ENCODE measurements around the gene NAB1.
A peak's percentile ranks its signal among the peaks of the same experiment; 100 is the strongest.

Gene NAB1

DNA sequence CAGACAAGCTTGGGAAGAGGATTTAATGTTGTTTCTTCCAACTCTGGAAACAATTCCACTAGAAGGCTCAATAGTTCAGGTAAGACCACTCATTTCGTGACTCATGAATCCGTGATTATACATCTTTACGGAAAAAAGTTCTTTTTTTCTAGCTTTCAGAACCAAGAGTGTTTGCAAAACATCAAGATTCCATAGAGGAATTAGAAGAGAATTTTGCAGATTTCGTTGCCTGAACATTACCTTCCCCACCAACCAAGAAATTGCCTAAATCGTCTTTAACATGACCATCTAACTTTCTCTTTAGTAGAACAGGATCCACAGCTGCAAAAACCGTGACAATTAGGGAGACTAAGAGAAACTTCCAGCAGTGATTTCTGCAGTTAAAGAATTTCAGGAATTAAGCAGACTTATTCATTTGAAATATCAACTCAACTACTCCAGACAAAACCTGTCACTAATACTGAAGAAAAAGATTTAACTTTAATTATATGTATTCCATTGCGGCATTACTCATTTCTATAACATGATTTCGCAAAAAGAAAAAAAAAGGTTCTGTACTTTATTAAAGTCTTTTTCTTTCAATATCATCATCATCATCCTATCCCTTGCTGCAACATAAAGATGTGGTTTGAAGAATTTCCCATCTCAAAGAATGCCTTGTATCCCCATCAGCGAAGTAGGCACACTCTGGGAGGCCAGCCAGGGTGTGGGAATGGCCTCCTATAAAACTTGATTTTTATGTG is 1.9 kb upstream of the NAB1 start:
- TF ChIP-seq, protein P1, sequence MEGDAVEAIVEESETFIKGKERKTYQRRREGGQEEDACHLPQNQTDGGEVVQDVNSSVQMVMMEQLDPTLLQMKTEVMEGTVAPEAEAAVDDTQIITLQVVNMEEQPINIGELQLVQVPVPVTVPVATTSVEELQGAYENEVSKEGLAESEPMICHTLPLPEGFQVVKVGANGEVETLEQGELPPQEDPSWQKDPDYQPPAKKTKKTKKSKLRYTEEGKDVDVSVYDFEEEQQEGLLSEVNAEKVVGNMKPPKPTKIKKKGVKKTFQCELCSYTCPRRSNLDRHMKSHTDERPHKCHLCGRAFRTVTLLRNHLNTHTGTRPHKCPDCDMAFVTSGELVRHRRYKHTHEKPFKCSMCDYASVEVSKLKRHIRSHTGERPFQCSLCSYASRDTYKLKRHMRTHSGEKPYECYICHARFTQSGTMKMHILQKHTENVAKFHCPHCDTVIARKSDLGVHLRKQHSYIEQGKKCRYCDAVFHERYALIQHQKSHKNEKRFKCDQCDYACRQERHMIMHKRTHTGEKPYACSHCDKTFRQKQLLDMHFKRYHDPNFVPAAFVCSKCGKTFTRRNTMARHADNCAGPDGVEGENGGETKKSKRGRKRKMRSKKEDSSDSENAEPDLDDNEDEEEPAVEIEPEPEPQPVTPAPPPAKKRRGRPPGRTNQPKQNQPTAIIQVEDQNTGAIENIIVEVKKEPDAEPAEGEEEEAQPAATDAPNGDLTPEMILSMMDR (IDR thresholded peaks at IDR 0.05) = no peak
- DNase-seq (ENCODE audit: low spot score) = no peak
- peak overlapping the region; percentile 8 to 74 for H3K27ac ChIP-seq
- peak overlapping the region; percentile 99 for H3K4me3 ChIP-seq

DNA sequence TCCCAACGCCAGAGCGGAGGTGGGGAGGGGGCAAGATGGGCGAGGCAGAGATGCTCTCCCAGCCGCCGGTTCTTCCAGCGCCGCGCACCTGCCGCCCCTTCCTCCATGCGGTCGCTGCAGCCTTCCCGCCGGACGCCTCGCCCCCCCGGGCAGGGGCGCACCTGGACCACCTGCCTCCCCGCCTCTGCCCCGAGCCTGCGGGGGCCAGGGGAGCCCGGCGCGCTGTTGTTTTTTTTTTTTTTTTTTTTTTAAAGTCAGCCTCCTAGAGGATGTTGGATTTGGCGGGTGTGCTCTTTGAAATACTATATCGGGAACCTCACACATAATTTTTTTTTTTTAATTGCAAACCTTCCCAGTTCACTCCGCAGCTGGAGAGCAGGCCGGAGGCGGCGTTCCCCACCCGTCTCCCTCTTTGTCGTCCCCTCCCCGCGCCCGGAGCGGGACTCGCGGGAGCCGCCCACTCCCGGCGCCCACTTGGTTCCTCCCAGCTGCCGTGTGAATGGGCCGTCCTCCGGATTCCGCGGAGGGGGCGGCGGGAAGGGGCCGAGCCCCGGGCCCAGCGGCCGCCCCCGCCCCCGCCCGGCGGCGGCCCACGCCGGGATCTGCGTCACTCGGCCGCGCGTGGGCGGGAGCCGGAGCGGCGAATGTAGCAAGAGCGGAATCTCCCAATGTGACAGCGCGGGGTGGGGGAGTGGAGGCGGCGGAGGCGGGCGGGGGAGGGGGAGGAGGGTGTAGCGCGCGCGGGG is 421 bp upstream of the NAB1 start:
- Histone ChIP-seq H3K4me3 (peak overlapping the region; percentile 99), H3K27ac (peak overlapping the region; percentile 88 to 98)
- DNase-seq (ENCODE audit: low spot score) = peak; percentile 93
- TF ChIP-seq, protein P1 (IDR thresholded peaks at IDR 0.05) = no peak

DNA sequence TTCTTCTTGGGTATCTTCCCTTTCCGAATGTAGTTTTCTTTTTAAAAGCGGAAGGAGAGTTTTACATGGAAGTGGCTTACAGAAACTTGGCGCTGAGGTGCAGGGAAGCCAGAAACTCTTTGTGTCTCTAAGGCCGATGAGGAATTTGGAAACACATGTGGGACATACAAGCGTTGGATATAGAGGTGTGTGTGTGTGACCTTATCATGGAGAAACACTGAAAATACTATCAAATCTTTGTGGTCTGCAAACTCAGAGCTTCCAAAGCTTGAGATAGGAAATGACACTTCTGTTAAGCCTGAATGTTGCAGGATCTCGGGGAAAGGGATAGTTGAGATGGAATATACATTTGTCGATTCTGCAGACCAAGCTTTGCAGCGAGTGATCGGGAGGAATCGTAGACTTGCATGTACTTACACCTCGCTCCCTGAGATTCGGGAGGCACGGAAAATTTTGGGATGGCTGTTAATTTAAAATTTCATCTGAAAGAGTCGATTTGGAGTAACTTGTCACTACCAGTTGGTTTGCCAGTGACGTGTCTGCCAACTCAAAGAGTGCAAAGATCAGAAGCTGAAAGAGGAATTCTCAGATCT is 1.0 kb downstream of the NAB1 start:
- Histone ChIP-seq H3K27ac (peak overlapping the region; percentile 95 to 98), H3K4me3 (peak overlapping the region; percentile 99)
- DNase-seq (ENCODE audit: low spot score) = no peak
- TF ChIP-seq, protein P1 (IDR thresholded peaks at IDR 0.05) = no peak

DNA sequence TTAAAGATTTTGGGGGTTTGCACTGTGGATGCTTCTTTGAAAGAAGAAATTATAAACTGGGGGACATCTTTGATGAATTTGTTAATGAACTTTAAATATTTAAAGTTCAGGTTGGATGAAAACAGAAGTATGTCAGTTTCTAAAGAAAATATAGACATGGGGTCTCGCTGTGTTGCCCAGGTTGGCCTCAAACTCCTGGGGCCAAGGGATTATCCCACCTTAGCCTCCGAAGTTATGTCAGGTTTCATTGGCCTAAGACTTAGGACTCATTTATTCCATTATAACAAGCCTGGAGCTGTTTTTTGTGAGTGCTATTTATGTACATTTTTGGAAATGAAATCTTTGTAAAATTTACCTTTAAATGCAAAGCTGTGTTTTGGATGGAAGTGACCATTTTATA is 2.5 kb downstream of the NAB1 start:
- peak overlapping the region; percentile 99 for H3K4me3 ChIP-seq
- TF ChIP-seq, protein P1 (IDR thresholded peaks at IDR 0.05) = no peak

DNA sequence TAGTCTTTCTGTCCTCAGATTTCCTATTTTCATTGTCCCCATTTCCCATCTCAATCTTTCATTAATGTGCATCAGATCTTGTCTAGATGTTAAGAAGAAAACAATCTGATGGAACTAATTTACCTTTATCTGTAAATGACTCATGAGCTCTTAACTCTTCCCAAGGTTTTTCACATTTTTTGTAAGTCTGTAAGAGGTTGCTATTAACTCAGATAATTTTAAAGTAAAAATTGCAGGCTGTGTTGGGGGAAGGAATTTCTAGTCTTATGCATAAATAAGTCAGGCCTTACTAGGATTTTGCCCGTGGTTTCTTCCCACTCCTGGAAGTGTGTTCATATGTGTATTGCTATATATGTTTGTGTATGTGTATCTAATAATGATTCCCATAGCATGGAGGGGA is 4.3 kb downstream of the NAB1 start:
- Histone ChIP-seq H3K27ac (no peak overlapping the region), H3K4me3 (no peak overlapping the region)
- TF ChIP-seq, protein P1 (IDR thresholded peaks at IDR 0.05) = no peak

More for the DNA sequence above, 2.5 kb downstream of the NAB1 start:
- no peak for DNase-seq (ENCODE audit: low spot score)
- H3K27ac ChIP-seq = peak overlapping the region in 1 of 2 donors; percentile 19

DNA sequence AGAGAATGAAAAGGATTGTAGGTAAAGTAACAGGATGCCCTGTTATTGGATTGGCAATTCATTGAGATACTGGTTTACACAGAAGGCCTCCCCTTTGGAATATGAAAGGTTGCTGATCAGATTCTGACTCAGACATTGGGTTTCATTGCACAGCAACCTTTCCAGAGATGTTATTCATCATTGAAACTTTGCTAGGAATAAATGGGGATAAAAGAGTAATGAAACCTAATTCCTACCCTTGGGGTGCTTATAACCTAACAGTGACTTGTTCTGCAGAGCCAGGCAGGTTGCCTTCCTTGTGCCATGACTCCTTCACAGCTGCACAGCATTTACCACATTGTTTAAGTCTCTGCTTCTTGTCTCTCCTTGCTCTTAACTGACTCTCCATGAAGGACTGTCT is 5.0 kb downstream of the NAB1 start:
- no peak overlapping the region for H3K27ac ChIP-seq
- TF ChIP-seq, protein P1 (IDR thresholded peaks at IDR 0.05) = no peak
- DNase-seq (ENCODE audit: low spot score) = no peak
- peak overlapping the region; percentile 3 for H3K4me3 ChIP-seq

More for the DNA sequence above, 4.3 kb downstream of the NAB1 start:
- DNase-seq (ENCODE audit: low spot score) = no peak

Data from coronary artery (tissue), 2 donors.